HG03575 (cell line): Measurements from ENCODE around the gene C4orf46.
"Not testable (repeated sequence)": the region's sequence is repeated elsewhere in the genome, so short reads cannot be mapped to it uniquely, and the experiment has no call there.

ENCODE experiments used
- ATAC-seq: cut with Tn5 transposase; IDR thresholded peaks from one replicate; pipeline ENCODE4 v1.9.1; 2021; ENCODE audit not compliant: unreplicated experiment, insufficient number of reproducible peaks, low FRiP score; ENCODE audit errors: extremely low read depth

The C4orf46 gene

DNA sequence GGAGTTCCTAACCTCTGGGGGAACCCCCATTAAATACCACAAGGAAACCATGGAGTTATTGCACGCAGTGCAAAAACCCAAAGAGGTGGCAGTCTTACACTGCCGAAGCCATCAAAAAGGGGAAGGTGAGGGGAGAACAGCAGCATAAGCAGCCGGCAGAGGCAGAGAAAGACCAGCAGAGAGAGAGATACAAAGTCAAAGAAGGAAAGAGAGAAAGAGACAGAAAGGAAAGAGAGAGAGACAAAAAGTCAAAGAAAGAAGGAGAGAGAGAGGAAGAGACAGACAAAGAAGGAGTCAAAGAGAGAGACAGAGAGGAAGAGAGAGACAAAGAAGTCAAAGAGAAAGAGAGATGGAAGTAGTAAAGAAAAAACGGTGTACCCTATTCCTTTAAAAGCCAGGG is 8.4 kb downstream of the C4orf46 start:
- not testable (repeated sequence) for ATAC-seq

DNA sequence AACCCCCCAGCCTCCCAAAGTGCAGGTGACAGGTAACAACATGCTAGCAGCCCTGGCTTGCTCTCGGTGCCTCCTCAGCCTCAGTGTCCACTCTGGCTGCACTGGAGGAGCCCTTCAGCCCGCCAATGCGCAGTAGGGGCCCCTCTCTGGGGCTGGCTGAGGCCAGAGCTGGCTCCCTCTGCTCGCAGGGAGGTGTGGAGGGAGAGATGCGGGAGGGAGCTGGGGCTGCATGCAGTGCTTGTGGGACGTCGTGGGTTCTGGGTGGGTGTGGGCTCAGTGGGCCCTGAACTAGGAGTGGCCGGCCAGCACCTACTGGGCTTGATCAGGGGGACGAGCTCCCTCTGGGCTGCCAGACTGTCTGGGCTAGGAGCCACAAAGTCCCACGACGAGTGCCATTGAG is 14.4 kb downstream of the C4orf46 start:
- no peak for ATAC-seq

DNA sequence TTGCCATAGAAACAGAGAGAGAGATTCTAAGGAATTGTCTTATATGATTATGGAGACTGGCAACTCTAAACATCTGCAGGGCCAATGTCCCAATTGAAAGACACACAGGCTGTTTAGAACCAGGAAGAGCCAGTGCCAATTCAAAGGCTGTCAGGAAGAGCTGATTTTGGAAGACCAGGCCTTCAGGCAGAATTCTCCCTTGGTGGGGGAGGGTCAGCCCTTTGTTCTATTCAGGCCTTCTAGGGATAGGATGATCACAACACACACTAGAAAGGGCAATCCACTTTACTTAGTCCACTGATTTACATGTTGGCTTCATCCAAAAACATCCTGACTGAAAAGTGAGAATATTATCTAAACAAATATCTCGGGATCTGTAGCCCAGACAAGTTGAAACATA is 15.2 kb downstream of the C4orf46 start:
- no peak for ATAC-seq

DNA sequence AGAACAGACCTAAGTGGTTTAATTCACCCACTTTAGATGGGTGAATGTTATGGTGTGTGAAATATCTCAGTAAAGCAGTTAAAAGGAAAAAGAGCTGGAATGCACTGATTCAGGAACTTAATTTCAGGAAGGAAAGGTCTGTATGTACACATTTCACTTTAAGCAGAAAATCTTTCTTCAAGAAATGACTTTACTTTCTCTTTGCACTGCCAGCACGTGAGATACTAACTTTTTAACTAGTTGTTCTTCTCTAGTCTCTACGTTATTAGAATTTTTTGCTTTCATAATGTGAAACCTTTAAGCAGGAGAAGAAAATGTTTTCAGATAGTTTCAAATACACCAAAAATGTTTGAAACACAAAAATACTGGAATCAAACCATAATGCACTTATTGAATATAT is 18.8 kb downstream of the C4orf46 start:
- no peak for ATAC-seq

DNA sequence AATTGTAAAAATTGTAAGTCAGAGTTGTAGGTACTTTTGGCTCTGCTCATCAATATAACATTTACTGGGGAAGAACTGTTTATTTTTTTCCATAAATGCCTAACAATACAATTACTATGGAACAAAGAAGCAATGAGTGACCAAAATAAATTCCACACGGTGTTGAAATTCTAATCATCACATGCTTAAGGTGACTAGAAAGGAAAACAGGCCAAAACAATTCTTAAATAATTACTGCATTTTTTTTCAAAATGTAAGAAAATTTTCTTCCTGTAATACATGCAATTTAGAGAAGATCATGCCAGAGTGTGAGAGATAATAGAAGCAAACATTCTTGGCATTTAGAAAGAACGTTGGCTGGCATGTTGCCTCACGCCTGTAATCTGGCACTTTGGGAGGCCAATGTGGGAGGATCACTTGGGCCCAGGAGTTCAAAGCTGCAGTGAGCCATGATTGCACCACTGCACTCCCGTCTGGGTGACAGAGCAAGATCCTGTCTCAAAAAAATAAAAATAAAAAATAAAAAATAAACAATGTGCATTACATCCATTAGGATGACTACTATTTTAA is 22.5 kb downstream of the C4orf46 start:
- ATAC-seq, result no peak

DNA sequence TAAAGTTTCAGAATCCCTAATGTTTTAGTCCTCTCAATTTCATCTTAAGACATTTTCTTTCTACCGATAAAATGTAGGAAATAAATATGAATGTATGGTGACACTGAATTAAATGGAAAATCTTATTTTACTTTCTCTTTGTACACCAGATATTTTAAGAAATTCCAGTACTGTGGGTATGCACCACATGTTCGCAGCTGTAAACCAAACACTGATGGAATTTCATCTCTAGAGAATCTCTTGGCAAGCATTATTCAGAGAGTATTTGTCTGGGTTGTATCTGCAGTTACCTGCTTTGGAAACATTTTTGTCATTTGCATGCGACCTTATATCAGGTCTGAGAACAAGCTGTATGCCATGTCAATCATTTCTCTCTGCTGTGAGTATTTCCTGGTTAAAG is 26.9 kb downstream of the C4orf46 start:
- ATAC-seq, result no peak

DNA sequence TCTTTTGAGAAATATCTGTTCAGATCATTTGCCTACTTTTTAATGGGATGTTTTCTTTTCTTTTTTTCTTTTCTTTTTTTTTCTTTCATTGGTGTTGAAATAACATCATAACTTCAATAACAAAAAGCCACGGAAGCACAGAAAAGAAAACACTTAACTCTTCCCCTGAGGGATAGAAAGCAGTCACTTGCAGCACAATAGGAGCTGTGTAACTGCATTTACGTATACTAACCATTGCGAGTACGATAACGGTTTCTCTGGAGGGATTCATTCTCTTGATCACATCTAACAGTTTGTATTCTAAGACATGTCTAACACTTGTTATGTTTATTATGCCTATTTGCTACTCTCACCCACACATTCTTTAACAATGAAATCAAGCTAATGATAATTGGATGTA is 27.3 kb downstream of the C4orf46 start:
- ATAC-seq, result no peak

DNA sequence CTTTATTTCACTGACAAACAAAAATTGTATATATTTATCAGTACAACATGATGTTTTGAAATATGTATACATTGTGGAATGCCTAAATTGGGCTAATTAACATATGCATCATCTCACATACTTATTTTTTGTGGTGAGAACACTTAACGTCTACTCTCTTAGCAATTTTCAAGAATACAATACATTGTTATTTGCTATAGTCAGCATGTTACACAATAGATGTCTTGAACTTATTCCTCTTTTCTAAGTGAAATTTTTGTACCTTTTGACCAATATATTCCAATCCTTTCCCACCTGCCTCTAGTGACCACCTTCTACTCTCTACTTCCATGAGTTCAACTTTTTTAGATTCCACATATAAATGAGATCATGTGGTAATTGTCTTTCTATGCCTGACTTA is 35.1 kb downstream of the C4orf46 start:
- ATAC-seq, result no peak

DNA sequence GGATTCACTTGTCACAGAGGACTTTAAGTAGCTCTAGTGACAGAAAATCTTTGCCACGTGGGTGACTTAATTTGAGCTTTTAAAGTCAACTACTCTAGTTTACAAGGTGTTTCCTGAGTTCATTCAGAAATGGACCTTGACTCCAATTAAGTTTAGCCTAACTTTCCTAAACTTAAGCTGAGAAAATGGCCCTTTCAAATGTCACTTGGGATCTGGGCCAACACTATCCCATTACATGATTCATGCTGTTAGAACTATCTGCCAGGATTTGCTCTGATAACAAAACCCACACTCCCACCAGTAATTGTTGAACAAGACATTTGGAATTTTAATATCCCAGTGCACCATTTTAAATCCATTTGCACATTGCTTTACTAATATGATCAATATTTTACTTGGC is 40.8 kb downstream of the C4orf46 start:
- no peak for ATAC-seq

DNA sequence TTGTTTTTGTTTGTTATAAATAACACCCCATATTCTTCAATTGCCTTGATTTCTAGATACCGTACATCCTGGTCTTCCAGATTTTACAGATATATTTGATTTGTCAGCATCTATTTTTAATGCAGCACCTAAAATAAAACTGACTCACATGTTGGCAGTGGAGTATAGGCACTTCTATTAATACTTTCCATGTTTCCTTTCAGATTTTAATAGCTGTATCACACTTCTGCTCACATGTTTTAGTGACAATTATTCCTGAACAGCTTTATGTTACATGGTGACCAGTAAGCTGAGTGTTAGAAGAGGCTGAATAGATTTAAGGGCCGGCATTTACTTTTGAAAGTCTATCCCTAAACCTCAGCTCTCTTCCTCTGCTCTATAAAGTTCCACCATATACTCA is 46.1 kb downstream of the C4orf46 start:
- no peak for ATAC-seq

DNA sequence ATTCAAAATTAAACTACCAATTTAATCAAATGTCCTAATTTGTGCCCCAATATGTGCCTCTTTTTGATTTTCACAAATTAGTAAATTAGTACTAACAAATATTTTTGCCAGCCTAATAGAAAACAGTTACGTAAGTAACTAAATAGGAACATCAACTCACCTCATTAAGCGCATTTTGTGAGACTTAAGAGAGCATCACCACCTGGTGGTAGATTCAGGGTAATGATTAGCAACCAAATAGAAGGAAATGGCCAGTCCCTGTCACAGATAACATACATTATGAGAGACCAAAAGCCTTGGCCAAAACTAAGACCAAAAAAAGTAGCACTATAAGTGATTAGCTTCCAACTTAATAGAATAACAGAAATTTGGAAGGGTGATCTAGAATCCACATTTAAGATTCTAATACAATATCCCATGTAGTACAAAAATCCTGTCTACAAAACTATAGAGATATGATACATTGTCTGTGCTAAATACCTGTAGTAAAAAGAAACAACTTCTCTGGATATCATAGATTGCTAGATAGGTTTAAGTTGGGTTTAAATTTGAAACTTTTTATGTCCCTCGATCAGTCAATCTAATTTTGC is 46.7 kb downstream of the C4orf46 start:
- peak; percentile 85 for ATAC-seq

DNA sequence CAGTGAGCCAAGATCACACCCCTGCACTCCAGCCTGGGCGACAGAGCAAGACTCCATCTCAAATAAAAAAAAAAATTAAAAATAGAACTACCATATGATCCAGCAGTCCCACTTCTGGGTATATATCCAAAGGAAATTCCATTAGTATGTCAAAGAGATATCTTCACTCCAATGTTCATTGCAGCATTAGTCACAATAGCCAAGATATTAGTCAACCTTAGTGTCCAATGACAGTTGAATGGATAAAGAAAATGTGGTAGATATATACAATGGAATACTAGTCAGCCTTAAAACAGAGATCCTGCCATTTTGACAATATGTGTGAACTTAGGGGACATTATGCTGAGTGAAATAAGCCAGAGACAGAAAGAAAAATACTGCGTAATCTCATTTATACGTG is 49.4 kb downstream of the C4orf46 start:
- ATAC-seq, result no peak

DNA sequence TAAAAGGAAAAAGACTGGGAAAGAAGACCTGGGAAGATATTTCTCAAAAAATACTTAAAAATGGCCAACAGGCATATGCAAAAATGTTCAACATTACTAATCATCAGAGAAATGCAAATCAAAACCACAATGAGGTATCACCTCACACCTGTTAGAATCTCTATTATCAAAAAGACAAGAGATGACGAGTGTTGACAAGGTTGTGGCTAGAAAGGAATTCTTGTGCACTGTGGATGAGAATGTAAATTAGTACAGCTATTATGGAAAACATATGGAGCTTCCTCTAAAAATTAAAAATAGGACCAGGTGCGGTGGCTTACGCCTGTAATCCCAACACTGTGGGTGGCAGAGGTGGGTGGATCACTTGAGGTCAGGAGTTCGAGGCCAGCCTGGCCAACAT is 50.0 kb downstream of the C4orf46 start:
- ATAC-seq, result no peak

DNA sequence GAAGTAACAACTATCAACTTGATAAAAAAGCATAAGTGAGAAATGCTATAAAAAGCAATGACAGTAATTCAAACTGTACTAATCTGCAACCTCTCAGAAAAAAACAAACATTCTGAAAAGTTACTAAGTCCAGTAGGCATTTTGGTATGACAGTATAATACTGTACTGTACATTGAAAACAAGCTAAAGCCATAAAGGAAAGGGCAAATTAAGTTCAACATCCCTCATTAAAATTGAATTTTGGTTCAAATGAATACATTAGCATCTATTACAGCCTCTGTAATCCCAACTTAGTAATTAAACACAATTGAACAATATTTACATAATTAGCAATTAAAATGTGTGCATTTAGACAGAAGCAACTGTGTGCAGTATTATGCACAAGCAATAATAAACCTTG is 53.7 kb downstream of the C4orf46 start:
- no peak for ATAC-seq
